M059J (cell line): Measurements from ENCODE around the gene AJAP1. TPM values are rescaled to one million over a fixed set of nuclear protein-coding genes. Genes with fewer than 3 reads are reported as not detected.

ENCODE experiments used
- DNase-seq: peaks from one replicate; pipeline ENCODE4 v3.0.0-alpha.2; 2012; ENCODE audit warnings: low read depth
- total RNA-seq: library from RNA; depleted of rRNA; stranded (reverse); fragments of >200 nt; shearing (Covaris generic); gene quantifications from 2 replicates; pipeline ENCODE4 v1.2.3, GENCODE V29; 2014

The AJAP1 gene
- total RNA-seq, 1 experiment from 2014 or later = not detected

DNA sequence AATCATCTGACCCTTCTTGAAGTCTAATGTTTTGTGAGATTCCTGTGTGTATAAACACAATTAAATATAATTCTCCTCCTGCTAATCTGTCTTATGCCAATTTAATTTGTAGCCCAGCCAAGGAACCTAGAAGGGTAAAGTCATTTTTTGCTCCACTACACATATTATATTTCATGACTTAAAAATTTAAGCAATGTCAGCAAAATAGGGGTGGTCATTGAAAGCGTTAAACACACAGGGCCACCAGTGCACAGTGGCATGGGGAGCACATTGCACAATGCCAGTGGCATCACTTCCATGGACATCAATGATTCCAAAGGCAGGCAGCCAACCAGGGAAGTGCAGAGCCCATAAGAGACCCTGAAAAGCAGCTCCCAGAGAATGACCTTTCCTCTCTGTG, 166.1 kb downstream of the AJAP1 start:
- no peak for DNase-seq

DNA sequence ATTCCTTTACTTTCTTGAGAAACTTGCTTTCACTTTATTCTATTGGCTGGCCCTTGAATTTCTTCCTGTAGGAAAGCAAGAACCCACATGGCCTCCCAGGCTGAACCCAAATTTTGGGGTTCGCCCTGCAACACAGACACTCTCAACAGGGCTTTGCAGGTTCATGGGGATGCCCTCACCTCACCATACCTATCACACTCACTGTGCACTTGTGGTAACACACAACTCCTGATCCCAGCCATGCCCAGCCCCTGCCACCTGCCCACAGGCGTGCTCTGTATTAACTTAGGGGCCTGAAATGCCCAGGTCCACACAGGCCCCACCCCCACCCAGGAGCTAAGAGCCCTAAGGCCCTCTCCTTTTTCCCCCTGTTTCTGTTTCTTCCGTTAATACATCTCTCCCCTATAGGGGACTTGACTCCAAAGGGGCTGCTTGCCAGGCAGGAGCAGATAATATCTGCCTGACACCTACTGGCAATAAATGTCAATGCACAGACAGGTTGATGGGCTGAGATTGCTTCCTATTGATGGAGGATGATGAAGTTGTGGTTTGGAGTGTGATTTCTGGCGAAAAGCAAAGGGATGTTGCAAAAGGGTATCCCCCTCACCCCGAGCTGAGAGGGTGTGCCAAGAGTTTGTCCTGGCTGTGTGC, 171.5 kb downstream of the AJAP1 start:
- DNase-seq = peak; percentile 11

DNA sequence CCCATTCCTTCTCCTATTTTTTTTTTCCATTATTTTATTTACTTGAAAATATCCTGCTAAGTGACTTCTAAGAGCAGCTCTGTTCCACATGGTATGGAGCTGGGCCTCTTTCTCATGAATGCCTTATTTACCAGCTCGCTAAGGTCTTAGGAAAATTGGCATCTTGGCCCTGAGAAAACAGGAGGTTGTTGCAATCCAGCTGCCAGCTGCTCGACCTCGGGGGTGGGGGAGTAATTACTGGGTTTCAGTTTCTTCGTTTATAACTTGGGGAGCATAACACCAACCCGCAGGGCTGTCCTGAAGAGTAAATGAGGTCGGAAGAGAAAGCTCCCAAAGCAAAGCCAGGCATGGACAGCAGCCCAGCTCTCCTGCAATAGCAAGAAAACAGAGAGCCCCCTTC, 176.3 kb downstream of the AJAP1 start:
- no peak for DNase-seq

DNA sequence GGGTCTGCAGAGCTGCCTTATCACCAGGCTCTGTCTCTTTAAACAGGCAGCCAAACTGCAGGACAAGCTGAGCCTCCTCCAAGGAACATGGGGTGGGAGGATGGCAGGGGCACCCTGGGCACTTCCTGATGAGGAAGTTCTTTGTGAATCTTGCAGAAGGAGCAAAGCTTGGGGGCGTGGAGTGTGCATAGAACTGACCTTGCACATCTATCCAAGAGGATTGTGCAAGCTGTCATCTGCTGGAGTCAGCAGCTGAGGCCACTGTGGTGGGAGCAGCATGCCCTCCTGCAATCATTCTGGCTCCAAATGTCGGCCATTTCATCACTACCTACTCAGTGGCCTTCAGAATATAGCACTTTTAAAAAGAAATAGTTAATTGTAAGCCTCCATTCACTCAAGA, 182.2 kb downstream of the AJAP1 start:
- no peak for DNase-seq

DNA sequence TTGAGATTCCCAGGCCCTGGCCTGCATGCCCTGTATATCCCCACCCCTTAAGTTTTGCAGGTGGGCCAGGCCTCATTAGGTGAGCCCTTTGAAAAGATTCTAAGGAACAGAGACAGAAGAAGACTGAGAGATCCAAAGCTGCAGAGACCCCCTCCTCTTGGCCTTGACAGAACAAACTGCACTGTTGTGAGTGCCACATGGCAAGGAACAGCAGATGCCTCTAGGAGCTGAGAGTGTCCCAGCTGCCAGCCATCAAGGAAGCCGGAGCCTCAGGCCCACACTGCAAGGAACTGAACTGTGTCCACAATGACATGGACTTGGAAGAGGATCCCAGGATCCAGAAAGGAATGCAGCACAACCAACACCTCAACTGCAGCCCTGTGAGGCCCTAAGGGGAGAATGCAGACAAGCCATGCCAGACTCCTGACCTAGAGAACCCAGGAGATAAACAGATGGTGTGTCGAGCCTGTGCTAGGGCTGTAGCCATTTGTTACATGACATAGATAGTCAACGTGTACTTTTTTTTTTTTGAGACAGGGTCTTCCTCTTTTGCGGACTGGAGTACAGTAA, 182.7 kb downstream of the AJAP1 start:
- DNase-seq = no peak

DNA sequence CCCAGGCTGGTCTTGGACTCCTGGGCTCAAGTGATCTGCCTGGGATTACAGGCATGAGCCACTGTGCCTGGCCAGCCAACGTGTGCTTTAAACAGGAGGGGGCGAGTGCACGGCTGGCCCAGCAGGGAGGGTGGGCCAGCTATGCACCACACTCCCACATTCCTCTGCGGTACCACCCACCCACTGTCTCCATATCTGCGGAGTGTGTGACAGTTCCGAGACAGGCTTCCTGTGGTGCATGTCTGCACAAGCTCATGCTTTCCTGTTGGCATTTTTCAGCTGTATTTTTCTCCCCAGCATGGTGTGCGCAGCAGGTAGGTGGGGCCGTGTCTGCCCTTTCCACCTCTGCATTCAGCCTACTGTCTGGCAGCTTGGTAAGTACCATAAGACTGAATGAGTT, 183.3 kb downstream of the AJAP1 start:
- no peak for DNase-seq

DNA sequence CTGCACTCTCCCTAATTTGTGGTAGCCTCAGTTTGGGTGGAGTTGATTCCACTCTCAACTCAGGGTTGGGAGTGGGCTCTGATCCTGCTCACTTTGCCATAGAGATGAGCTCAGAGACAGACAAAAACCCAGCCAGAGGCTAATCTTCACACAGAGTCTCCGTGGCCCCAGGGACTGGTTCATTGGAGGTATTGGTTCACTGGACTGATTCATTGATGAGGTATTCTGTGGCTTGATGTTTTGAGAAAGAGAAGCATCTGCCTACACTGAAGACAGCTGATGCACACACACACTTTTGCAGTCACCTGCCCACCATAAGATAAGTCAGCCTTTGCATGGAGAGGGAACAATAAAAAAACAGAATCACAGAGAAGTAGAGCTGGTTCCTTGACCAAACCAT, 183.8 kb downstream of the AJAP1 start:
- DNase-seq = no peak
